ENCODE results near the gene ALDH1L2.

The ALDH1L2 gene

DNA sequence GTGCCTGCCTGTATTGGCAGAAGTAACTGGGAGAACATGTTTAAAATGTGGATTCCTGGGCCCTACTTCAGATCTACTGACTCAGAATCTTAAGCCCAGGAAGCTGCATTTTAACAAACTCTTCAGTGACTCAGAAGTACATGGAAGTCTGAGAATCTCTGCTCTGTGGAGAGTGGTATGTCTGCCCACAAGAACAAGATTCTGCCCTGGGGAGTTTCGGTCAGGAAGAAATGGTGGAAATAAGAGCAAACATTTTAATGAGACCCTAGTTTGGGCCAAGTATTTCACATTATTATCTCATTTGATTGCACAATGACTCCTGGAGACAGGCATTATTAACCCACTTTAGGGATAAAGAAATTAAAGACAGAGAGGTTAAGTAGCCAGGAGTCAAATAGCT lies 8.2 kb downstream of the ALDH1L2 start:
- Histone ChIP-seq H2AFZ (ENCODE audit: low read length) (no peak overlapping the region), H3K9me3 (ENCODE audit: low read length) (no peaks in the 10 kb centered on the region), H3K36me3 (ENCODE audit: insufficient read depth, low read length) (no peaks in the 10 kb centered on the region), H3K4me1 (ENCODE audit: insufficient read depth, low read length, severe bottlenecking) (no peaks in the 10 kb centered on the region), H3K27me3 (ENCODE audit: insufficient read depth, low read length) (no peaks in the 10 kb centered on the region), H3K4me3 (ENCODE audit: low read depth, low read length, poor library complexity, severe bottlenecking) (no peak overlapping the region), H3K79me2 (ENCODE audit: insufficient read depth, low read length) (no peaks in the 10 kb centered on the region), H3K27ac (ENCODE audit: low read depth, low read length, poor library complexity, severe bottlenecking) (no peak overlapping the region), H3K9ac (ENCODE audit: low read length) (no peak overlapping the region), H3K9me2 (ENCODE audit: low read depth, low read length) (no peaks in the 10 kb centered on the region), H3K4me2 (ENCODE audit: low read length) (no peak overlapping the region), H3F3A (ENCODE audit: insufficient read depth, low read length) (no peaks in the 10 kb centered on the region), H4K20me1 (ENCODE audit: insufficient read depth, low read length) (no peaks in the 10 kb centered on the region)
- TF ChIP-seq EZH2 (IDR thresholded peaks at IDR 0.05; ENCODE audit: borderline replicate concordance, low read length) = no peak

DNA sequence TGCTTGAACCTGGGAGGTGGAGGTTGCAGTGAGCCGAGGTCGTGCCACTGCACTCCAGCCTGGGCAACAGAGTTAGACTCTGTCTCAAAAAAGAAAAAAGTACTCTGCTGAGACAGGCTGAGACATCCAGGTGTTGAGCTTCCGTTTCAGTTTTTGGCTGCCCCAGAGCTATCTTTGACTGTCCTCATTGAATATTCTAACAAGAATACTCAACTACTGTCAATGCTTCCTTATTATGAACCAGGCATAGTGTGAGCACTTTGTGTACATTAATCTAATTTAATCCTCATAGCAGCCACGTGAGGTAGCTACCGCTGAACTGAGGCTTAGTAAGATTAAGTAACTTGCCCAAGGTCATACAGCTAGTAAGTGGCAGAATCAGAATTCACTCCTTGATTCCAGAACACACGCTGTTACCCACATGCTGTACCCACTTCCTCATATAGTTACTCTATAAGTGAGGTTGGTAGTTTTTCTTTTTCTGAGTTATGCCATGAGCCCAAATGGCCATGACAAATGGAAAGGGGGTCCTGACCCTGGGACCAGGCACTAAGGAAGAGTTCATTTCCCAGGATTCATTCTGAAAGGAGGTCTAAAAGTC lies 11.3 kb downstream of the ALDH1L2 start:
- Histone ChIP-seq H2AFZ (ENCODE audit: low read length) (no peak overlapping the region), H3K79me2 (ENCODE audit: insufficient read depth, low read length) (no peaks in the 10 kb centered on the region), H3K4me2 (ENCODE audit: low read length) (no peak overlapping the region), H3K9me2 (ENCODE audit: low read depth, low read length) (no peaks in the 10 kb centered on the region), H3K36me3 (ENCODE audit: insufficient read depth, low read length) (no peaks in the 10 kb centered on the region), H3K27ac (ENCODE audit: low read depth, low read length, poor library complexity, severe bottlenecking) (no peak overlapping the region), H3K27me3 (ENCODE audit: insufficient read depth, low read length) (no peaks in the 10 kb centered on the region), H3K9ac (ENCODE audit: low read length) (no peak overlapping the region), H3K4me3 (ENCODE audit: low read depth, low read length, poor library complexity, severe bottlenecking) (no peak overlapping the region), H4K20me1 (ENCODE audit: insufficient read depth, low read length) (no peaks in the 10 kb centered on the region), H3K4me1 (ENCODE audit: insufficient read depth, low read length, severe bottlenecking) (no peaks in the 10 kb centered on the region), H3F3A (ENCODE audit: insufficient read depth, low read length) (no peaks in the 10 kb centered on the region), H3K9me3 (ENCODE audit: low read length) (no peaks in the 10 kb centered on the region)
- no peak for TF ChIP-seq EZH2 (IDR thresholded peaks at IDR 0.05; ENCODE audit: borderline replicate concordance, low read length)
- TF ChIP-seq, protein P1, sequence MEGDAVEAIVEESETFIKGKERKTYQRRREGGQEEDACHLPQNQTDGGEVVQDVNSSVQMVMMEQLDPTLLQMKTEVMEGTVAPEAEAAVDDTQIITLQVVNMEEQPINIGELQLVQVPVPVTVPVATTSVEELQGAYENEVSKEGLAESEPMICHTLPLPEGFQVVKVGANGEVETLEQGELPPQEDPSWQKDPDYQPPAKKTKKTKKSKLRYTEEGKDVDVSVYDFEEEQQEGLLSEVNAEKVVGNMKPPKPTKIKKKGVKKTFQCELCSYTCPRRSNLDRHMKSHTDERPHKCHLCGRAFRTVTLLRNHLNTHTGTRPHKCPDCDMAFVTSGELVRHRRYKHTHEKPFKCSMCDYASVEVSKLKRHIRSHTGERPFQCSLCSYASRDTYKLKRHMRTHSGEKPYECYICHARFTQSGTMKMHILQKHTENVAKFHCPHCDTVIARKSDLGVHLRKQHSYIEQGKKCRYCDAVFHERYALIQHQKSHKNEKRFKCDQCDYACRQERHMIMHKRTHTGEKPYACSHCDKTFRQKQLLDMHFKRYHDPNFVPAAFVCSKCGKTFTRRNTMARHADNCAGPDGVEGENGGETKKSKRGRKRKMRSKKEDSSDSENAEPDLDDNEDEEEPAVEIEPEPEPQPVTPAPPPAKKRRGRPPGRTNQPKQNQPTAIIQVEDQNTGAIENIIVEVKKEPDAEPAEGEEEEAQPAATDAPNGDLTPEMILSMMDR (IDR thresholded peaks at IDR 0.05; ENCODE audit: low read length) = no peak

DNA sequence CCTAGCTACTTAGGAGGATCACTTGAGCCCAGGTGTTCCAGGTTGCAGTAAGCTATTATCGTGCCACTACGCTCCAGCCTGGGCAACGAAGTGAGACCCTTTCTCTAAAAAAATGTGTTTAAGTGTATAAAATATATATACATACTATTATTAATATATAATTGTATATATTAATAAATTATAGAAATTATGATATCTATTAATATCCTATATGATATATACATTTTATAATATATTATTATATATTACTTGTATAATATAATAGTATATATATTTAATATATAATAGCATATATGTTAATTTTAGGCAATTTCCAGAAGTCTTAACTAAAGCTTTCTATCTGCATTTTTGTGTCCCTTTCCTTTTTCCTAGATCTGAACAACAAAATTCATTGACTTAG lies 12.3 kb downstream of the ALDH1L2 start:
- no peaks in the 10 kb centered on the region for H3K9me3 ChIP-seq (ENCODE audit: low read length)
- no peaks in the 10 kb centered on the region for H3K9me2 ChIP-seq (ENCODE audit: low read depth, low read length)
- H3K36me3 ChIP-seq (ENCODE audit: insufficient read depth, low read length) = no peaks in the 10 kb centered on the region
- H3K4me2 ChIP-seq (ENCODE audit: low read length) = no peak overlapping the region
- no peaks in the 10 kb centered on the region for H3K27me3 ChIP-seq (ENCODE audit: insufficient read depth, low read length)
- H3F3A ChIP-seq (ENCODE audit: insufficient read depth, low read length) = no peaks in the 10 kb centered on the region
- no peaks in the 10 kb centered on the region for H4K20me1 ChIP-seq (ENCODE audit: insufficient read depth, low read length)
- no peak overlapping the region for H3K27ac ChIP-seq (ENCODE audit: low read depth, low read length, poor library complexity, severe bottlenecking)
- no peak overlapping the region for H3K9ac ChIP-seq (ENCODE audit: low read length)
- TF ChIP-seq EZH2 (IDR thresholded peaks at IDR 0.05; ENCODE audit: borderline replicate concordance, low read length) = no peak
- H3K4me1 ChIP-seq (ENCODE audit: insufficient read depth, low read length, severe bottlenecking) = no peaks in the 10 kb centered on the region
- no peak overlapping the region for H3K4me3 ChIP-seq (ENCODE audit: low read depth, low read length, poor library complexity, severe bottlenecking)
- no peak overlapping the region for H2AFZ ChIP-seq (ENCODE audit: low read length)
- H3K79me2 ChIP-seq (ENCODE audit: insufficient read depth, low read length) = no peaks in the 10 kb centered on the region

DNA sequence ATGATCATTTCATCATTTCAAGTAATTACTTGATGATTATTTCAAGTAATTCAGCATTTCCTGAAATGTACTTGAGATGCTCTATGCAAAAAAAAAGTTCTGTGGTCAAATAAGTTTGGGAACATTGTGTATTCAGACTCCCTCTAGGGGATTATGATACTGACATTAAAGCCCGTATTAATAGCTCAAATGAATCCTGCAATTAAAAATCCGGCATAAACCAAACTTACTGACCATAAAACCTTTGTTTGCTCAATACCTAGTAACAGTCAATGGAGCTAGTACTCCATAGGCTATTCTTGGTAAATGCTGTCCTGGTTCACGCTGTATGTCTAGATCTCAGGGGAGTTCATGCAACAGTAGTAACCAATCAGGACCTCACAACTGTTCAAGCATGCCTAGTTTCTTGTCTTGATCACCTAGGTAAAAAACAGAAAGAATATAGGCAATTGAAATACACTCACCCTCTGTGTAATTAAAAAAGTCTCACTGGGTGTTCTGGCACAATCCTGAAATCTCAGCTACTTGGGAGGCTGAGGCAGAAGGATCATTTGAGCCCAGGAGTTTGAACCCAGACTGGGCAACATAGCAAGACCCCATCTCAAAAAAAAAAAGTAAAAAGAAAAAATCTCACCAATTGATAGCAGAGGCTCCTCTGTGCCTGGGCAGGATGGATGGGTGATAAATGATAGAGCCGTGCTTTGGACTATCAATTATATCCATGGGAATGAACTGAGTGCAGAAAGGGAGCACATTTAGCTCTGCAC lies 14.1 kb downstream of the ALDH1L2 start:
- H3K4me1 ChIP-seq (ENCODE audit: insufficient read depth, low read length, severe bottlenecking) = no peaks in the 10 kb centered on the region
- H3F3A ChIP-seq (ENCODE audit: insufficient read depth, low read length) = no peaks in the 10 kb centered on the region
- TF ChIP-seq, protein P1 (IDR thresholded peaks at IDR 0.05; ENCODE audit: low read length) = no peak
- TF ChIP-seq EZH2 (IDR thresholded peaks at IDR 0.05; ENCODE audit: borderline replicate concordance, low read length) = no peak
- H3K9me2 ChIP-seq (ENCODE audit: low read depth, low read length) = no peaks in the 10 kb centered on the region
- H2AFZ ChIP-seq (ENCODE audit: low read length) = no peak overlapping the region
- H3K4me2 ChIP-seq (ENCODE audit: low read length) = no peak overlapping the region
- no peaks in the 10 kb centered on the region for H4K20me1 ChIP-seq (ENCODE audit: insufficient read depth, low read length)
- H3K79me2 ChIP-seq (ENCODE audit: insufficient read depth, low read length) = no peaks in the 10 kb centered on the region
- no peak overlapping the region for H3K4me3 ChIP-seq (ENCODE audit: low read depth, low read length, poor library complexity, severe bottlenecking)
- no peaks in the 10 kb centered on the region for H3K27me3 ChIP-seq (ENCODE audit: insufficient read depth, low read length)
- H3K9me3 ChIP-seq (ENCODE audit: low read length) = no peaks in the 10 kb centered on the region
- H3K9ac ChIP-seq (ENCODE audit: low read length) = no peak overlapping the region
- H3K36me3 ChIP-seq (ENCODE audit: insufficient read depth, low read length) = no peaks in the 10 kb centered on the region
- no peak overlapping the region for H3K27ac ChIP-seq (ENCODE audit: low read depth, low read length, poor library complexity, severe bottlenecking)
